T-helper 17 cell (primary cell): Measurements from ENCODE around the gene SYT7. TPM values are rescaled to one million over a fixed set of nuclear protein-coding genes. Genes with fewer than 3 reads are reported as not detected.
"Not testable (repeated sequence)": the region's sequence is repeated elsewhere in the genome, so short reads cannot be mapped to it uniquely, and the experiment has no call there.

Experiments
- ATAC-seq: fragments of 150-1000 bp; cut with Tn5 transposase; 2 replicates; pipeline ENCODE4 v1.10.0; 2021; ENCODE audit warnings: mild to moderate bottlenecking, moderate library complexity
- DNase-seq, 3 donors: peaks; one replicate each; pipeline versions ENCODE4 v3.0.0 to v3.0.0-alpha.2; 2020 to 2021
- H3K9me3 ChIP-seq: one replicate; pipeline ENCODE4 v1.7.0; 2013; ENCODE audit warnings: low read length, mild to moderate bottlenecking; ENCODE audit not compliant: control insufficient read depth, poor library complexity, severe bottlenecking
- H3K27ac Mint-ChIP-seq: one replicate; pipeline ENCODE4 v1.8.0; 2022; ENCODE audit warnings: mild to moderate bottlenecking, moderate library complexity, mixed read lengths
- H3K27me3 Mint-ChIP-seq: one replicate; pipeline ENCODE4 v1.8.0; 2022; ENCODE audit warnings: mixed read lengths
- H3K36me3 Mint-ChIP-seq: one replicate; pipeline ENCODE4 v1.8.0; 2022; ENCODE audit warnings: low read depth, mixed read lengths
- H3K4me1 Mint-ChIP-seq: one replicate; pipeline ENCODE4 v1.8.0; 2022; ENCODE audit warnings: mild to moderate bottlenecking, mixed read lengths
- H3K4me3 Mint-ChIP-seq: one replicate; pipeline ENCODE4 v1.8.0; 2022; ENCODE audit warnings: mild to moderate bottlenecking, moderate library complexity, mixed read lengths
- total RNA-seq, 4 donors: library from RNA in 2 of 4; stranded (reverse) in 2 of 4; gene quantifications; one replicate each; pipeline ENCODE4 v1.2.3 and lab custom pipeline; 2022 to 2026

Gene SYT7
- total RNA-seq, 2 donors from 2014 or later, result not detected

GRCh38 chr11:61616434-61616833 is 35.6 kb upstream of the SYT7 start:
- no peak for ATAC-seq
- Mint-ChIP-seq H3K27me3 (peaks cover 58% of the 10 kb centered on the region), H3K4me3 (no peak overlapping the region), H3K36me3 (peaks cover 2% of the 10 kb centered on the region), H3K4me1 (no peaks in the 10 kb centered on the region), H3K27ac (no peak overlapping the region)
- DNase-seq, result no peak
- no peaks in the 10 kb centered on the region for H3K9me3 ChIP-seq

- not testable (repeated sequence) for ATAC-seq, DNase-seq, H3K4me1 Mint-ChIP-seq, H3K27ac Mint-ChIP-seq, H3K4me3 Mint-ChIP-seq, H3K9me3 ChIP-seq, H3K36me3 Mint-ChIP-seq
- peaks cover 53% of the 10 kb centered on the region for H3K27me3 Mint-ChIP-seq
Observed at GRCh38 chr11:61614782-61615181, 33.9 kb upstream of the SYT7 start.

- no peaks in the 10 kb centered on the region for H3K9me3 ChIP-seq
- Mint-ChIP-seq H3K4me1 (peaks cover 7% of the 10 kb centered on the region), H3K4me3 (no peak overlapping the region), H3K27me3 (peaks cover 54% of the 10 kb centered on the region), H3K36me3 (peaks cover 3% of the 10 kb centered on the region), H3K27ac (no peak overlapping the region)
- no peak for DNase-seq
- no peak for ATAC-seq
Observed at GRCh38 chr11:61613870-61614269, 33.0 kb upstream of the SYT7 start.

- H3K36me3 Mint-ChIP-seq, result peaks cover 3% of the 10 kb centered on the region
- no peak for ATAC-seq
- H3K27ac Mint-ChIP-seq, result no peak overlapping the region
- H3K27me3 Mint-ChIP-seq, result peaks cover 52% of the 10 kb centered on the region
- no peaks in the 10 kb centered on the region for H3K9me3 ChIP-seq
- H3K4me1 Mint-ChIP-seq, result peaks cover 7% of the 10 kb centered on the region
- no peak overlapping the region for H3K4me3 Mint-ChIP-seq
- no peak for DNase-seq
Observed at GRCh38 chr11:61613051-61613450, 32.2 kb upstream of the SYT7 start.

GRCh38 chr11:61611309-61611708 is 30.4 kb upstream of the SYT7 start:
- peaks cover 7% of the 10 kb centered on the region for H3K4me1 Mint-ChIP-seq
- H3K9me3 ChIP-seq, result no peaks in the 10 kb centered on the region
- H3K27me3 Mint-ChIP-seq, result peaks cover 59% of the 10 kb centered on the region
- no peak overlapping the region for H3K27ac Mint-ChIP-seq
- no peak overlapping the region for H3K4me3 Mint-ChIP-seq
- DNase-seq (no peak), ATAC-seq (no peak)
- H3K36me3 Mint-ChIP-seq, result peaks cover 3% of the 10 kb centered on the region

GRCh38 chr11:61610905-61611304 is 30.0 kb upstream of the SYT7 start:
- ATAC-seq (no peak), DNase-seq (no peak)
- H3K27me3 Mint-ChIP-seq, result peaks cover 63% of the 10 kb centered on the region
- H3K36me3 Mint-ChIP-seq, result peaks cover 3% of the 10 kb centered on the region
- H3K9me3 ChIP-seq, result no peaks in the 10 kb centered on the region
- H3K4me3 Mint-ChIP-seq, result no peak overlapping the region
- H3K27ac Mint-ChIP-seq, result no peak overlapping the region
- H3K4me1 Mint-ChIP-seq, result peaks cover 7% of the 10 kb centered on the region

GRCh38 chr11:61609980-61610366 is 29.1 kb upstream of the SYT7 start:
- ATAC-seq (no peak), DNase-seq (no peak)
- Mint-ChIP-seq H3K27ac (no peak overlapping the region), H3K36me3 (peaks cover 3% of the 10 kb centered on the region), H3K4me3 (no peak overlapping the region), H3K27me3 (peaks cover 72% of the 10 kb centered on the region), H3K4me1 (peaks cover 7% of the 10 kb centered on the region)
- H3K9me3 ChIP-seq, result no peaks in the 10 kb centered on the region

- Mint-ChIP-seq H3K27ac (no peak overlapping the region), H3K4me1 (peaks cover 7% of the 10 kb centered on the region), H3K27me3 (peaks cover 69% of the 10 kb centered on the region), H3K36me3 (peaks cover 3% of the 10 kb centered on the region), H3K4me3 (no peak overlapping the region)
- H3K9me3 ChIP-seq, result no peaks in the 10 kb centered on the region
- ATAC-seq (no peak), DNase-seq (no peak)
Observed at GRCh38 chr11:61609000-61609979, 28.4 kb upstream of the SYT7 start.

- Mint-ChIP-seq H3K4me1 (peaks cover 7% of the 10 kb centered on the region), H3K27ac (no peak overlapping the region), H3K4me3 (no peak overlapping the region), H3K27me3 (peaks cover 59% of the 10 kb centered on the region), H3K36me3 (peaks cover 3% of the 10 kb centered on the region)
- ATAC-seq (no peak), DNase-seq (no peak)
- no peaks in the 10 kb centered on the region for H3K9me3 ChIP-seq
Observed at GRCh38 chr11:61607920-61608599, 27.2 kb upstream of the SYT7 start.

- Mint-ChIP-seq H3K27ac (no peak overlapping the region), H3K36me3 (peaks cover 3% of the 10 kb centered on the region), H3K4me1 (peaks cover 7% of the 10 kb centered on the region), H3K27me3 (peaks cover 59% of the 10 kb centered on the region), H3K4me3 (no peak overlapping the region)
- ATAC-seq (no peak), DNase-seq (no peak)
- H3K9me3 ChIP-seq, result no peaks in the 10 kb centered on the region
Observed at GRCh38 chr11:61607426-61607825, 26.6 kb upstream of the SYT7 start.

GRCh38 chr11:61603667-61604066 is 22.8 kb upstream of the SYT7 start:
- Mint-ChIP-seq H3K36me3 (no peaks in the 10 kb centered on the region), H3K4me1 (peaks cover 5% of the 10 kb centered on the region), H3K27me3 (peaks cover 61% of the 10 kb centered on the region), H3K4me3 (no peak overlapping the region), H3K27ac (no peak overlapping the region)
- ATAC-seq, result no peak
- DNase-seq, result no peak
- no peaks in the 10 kb centered on the region for H3K9me3 ChIP-seq

- Mint-ChIP-seq H3K27ac (no peak overlapping the region), H3K4me3 (no peak overlapping the region), H3K27me3 (peaks cover 65% of the 10 kb centered on the region), H3K4me1 (peaks cover 5% of the 10 kb centered on the region), H3K36me3 (no peaks in the 10 kb centered on the region)
- DNase-seq (no peak), ATAC-seq (no peak)
- no peaks in the 10 kb centered on the region for H3K9me3 ChIP-seq
Observed at GRCh38 chr11:61602775-61603569, 22.1 kb upstream of the SYT7 start.

GRCh38 chr11:61601512-61601911 is 20.6 kb upstream of the SYT7 start:
- H3K9me3 ChIP-seq, result no peaks in the 10 kb centered on the region
- no peak for ATAC-seq
- Mint-ChIP-seq H3K36me3 (no peaks in the 10 kb centered on the region), H3K27me3 (peaks cover 64% of the 10 kb centered on the region), H3K4me3 (no peak overlapping the region), H3K4me1 (peaks cover 5% of the 10 kb centered on the region), H3K27ac (no peak overlapping the region)
- DNase-seq, result no peak
